H1 (cell line): ENCODE data around the gene TMEM51.

Experiments used
- CBX8 ChIP-seq: fragments of 300-800, 300-1000 bp; sonication (generic); IDR thresholded peaks from 2 replicates; pipeline ENCODE4 v1.7.1; 2016; ENCODE audit warnings: low read depth, low read length, borderline replicate concordance
- EZH2 ChIP-seq: fragments of 200-600 bp; sonication (generic); IDR thresholded peaks from 2 replicates; pipeline ENCODE4 v1.7.1; 2012; ENCODE audit warnings: low read depth, mild to moderate bottlenecking, moderate library complexity, low read length, inconsistent platforms; ENCODE audit not compliant: severe bottlenecking
- NRF1 ChIP-seq: IDR thresholded peaks from 2 replicates; pipeline ENCODE4 v1.6.1; 2011; ENCODE audit warnings: mild to moderate bottlenecking, low read depth, low read length, improper control_type of control experiment
- RFX5 ChIP-seq: IDR thresholded peaks from 2 replicates; pipeline ENCODE4 v1.6.1; 2011; ENCODE audit warnings: low read depth, low read length, improper control_type of control experiment, borderline replicate concordance
- SAP30 ChIP-seq: fragments of 300-600 bp; sonication (generic); IDR thresholded peaks from 2 replicates; pipeline ENCODE4 v1.7.1; 2012; ENCODE audit warnings: low read length, moderate library complexity, mild to moderate bottlenecking, inconsistent platforms; ENCODE audit not compliant: insufficient read depth, insufficient replicate concordance
- TF ChIP-seq, protein P1 (sequence below), 3 experiments: IDR thresholded peaks; 1 replicate in 2 of 3; 2 replicates in 1 of 3; pipeline versions ENCODE4 v1.5.1 to v1.6.1; 2011; ENCODE audit warnings: low read length in 3 of 3, mild to moderate bottlenecking in 3 of 3, inconsistent platforms in 2 of 3, low read depth in 1 of 3, moderate library complexity in 1 of 3; ENCODE audit not compliant: insufficient read depth in 1 of 3; ENCODE audit errors: control extremely low read depth in 1 of 3
- TF ChIP-seq, protein P2 (sequence below): fragments of 300-600 bp; sonication (generic); IDR thresholded peaks from 2 replicates; pipeline ENCODE4 v1.7.1; 2012; ENCODE audit warnings: low read length, moderate library complexity, mild to moderate bottlenecking, inconsistent platforms; ENCODE audit not compliant: insufficient replicate concordance

DNA sequence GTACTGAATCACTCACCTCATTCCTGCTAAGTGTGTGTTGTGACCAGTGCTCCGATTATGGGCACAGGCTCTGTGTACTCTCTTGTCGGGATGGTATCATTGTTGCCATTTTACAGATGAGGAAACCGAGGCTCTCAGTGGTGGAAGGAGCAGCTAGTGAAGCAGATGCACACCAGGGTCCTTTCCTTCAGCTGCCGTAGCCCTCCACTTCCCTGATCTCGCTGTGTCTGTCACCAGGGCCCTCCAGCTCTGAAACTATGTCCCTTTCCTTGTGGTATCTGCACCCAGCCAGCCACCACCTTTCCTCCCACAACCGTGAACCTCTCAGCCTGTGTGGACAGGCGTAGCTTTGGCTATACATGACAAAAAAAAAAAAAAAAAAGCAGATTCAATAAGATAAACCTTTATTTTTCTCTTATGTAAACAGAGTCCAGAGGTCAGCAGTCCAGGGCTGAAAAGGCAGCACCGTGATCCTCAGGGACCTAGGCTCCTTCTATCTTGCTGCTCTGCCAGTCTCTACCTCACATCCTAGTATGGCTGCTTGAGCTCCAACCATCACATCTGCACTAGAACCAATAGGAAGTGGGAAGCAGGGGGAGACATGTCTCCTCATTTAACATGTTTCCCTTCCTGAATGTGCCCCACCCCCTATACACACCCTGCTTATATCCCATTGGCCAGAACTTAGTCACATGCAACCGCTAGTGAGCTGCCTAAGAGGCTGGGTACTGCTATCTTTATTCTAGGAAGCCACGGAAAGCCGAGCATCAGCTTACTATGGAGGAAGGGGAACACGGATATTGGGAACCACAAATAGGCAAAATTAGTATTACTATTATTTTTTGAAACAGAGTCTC lies 44.3 kb downstream of the TMEM51 start:
- TF ChIP-seq, protein P1, sequence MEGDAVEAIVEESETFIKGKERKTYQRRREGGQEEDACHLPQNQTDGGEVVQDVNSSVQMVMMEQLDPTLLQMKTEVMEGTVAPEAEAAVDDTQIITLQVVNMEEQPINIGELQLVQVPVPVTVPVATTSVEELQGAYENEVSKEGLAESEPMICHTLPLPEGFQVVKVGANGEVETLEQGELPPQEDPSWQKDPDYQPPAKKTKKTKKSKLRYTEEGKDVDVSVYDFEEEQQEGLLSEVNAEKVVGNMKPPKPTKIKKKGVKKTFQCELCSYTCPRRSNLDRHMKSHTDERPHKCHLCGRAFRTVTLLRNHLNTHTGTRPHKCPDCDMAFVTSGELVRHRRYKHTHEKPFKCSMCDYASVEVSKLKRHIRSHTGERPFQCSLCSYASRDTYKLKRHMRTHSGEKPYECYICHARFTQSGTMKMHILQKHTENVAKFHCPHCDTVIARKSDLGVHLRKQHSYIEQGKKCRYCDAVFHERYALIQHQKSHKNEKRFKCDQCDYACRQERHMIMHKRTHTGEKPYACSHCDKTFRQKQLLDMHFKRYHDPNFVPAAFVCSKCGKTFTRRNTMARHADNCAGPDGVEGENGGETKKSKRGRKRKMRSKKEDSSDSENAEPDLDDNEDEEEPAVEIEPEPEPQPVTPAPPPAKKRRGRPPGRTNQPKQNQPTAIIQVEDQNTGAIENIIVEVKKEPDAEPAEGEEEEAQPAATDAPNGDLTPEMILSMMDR (IDR thresholded peaks at IDR 0.05; ENCODE audit: control extremely low read depth in 1 of 3, insufficient read depth in 1 of 3, low read depth in 1 of 3, low read length in 3 of 3) = no peak
- TF ChIP-seq, protein P2, sequence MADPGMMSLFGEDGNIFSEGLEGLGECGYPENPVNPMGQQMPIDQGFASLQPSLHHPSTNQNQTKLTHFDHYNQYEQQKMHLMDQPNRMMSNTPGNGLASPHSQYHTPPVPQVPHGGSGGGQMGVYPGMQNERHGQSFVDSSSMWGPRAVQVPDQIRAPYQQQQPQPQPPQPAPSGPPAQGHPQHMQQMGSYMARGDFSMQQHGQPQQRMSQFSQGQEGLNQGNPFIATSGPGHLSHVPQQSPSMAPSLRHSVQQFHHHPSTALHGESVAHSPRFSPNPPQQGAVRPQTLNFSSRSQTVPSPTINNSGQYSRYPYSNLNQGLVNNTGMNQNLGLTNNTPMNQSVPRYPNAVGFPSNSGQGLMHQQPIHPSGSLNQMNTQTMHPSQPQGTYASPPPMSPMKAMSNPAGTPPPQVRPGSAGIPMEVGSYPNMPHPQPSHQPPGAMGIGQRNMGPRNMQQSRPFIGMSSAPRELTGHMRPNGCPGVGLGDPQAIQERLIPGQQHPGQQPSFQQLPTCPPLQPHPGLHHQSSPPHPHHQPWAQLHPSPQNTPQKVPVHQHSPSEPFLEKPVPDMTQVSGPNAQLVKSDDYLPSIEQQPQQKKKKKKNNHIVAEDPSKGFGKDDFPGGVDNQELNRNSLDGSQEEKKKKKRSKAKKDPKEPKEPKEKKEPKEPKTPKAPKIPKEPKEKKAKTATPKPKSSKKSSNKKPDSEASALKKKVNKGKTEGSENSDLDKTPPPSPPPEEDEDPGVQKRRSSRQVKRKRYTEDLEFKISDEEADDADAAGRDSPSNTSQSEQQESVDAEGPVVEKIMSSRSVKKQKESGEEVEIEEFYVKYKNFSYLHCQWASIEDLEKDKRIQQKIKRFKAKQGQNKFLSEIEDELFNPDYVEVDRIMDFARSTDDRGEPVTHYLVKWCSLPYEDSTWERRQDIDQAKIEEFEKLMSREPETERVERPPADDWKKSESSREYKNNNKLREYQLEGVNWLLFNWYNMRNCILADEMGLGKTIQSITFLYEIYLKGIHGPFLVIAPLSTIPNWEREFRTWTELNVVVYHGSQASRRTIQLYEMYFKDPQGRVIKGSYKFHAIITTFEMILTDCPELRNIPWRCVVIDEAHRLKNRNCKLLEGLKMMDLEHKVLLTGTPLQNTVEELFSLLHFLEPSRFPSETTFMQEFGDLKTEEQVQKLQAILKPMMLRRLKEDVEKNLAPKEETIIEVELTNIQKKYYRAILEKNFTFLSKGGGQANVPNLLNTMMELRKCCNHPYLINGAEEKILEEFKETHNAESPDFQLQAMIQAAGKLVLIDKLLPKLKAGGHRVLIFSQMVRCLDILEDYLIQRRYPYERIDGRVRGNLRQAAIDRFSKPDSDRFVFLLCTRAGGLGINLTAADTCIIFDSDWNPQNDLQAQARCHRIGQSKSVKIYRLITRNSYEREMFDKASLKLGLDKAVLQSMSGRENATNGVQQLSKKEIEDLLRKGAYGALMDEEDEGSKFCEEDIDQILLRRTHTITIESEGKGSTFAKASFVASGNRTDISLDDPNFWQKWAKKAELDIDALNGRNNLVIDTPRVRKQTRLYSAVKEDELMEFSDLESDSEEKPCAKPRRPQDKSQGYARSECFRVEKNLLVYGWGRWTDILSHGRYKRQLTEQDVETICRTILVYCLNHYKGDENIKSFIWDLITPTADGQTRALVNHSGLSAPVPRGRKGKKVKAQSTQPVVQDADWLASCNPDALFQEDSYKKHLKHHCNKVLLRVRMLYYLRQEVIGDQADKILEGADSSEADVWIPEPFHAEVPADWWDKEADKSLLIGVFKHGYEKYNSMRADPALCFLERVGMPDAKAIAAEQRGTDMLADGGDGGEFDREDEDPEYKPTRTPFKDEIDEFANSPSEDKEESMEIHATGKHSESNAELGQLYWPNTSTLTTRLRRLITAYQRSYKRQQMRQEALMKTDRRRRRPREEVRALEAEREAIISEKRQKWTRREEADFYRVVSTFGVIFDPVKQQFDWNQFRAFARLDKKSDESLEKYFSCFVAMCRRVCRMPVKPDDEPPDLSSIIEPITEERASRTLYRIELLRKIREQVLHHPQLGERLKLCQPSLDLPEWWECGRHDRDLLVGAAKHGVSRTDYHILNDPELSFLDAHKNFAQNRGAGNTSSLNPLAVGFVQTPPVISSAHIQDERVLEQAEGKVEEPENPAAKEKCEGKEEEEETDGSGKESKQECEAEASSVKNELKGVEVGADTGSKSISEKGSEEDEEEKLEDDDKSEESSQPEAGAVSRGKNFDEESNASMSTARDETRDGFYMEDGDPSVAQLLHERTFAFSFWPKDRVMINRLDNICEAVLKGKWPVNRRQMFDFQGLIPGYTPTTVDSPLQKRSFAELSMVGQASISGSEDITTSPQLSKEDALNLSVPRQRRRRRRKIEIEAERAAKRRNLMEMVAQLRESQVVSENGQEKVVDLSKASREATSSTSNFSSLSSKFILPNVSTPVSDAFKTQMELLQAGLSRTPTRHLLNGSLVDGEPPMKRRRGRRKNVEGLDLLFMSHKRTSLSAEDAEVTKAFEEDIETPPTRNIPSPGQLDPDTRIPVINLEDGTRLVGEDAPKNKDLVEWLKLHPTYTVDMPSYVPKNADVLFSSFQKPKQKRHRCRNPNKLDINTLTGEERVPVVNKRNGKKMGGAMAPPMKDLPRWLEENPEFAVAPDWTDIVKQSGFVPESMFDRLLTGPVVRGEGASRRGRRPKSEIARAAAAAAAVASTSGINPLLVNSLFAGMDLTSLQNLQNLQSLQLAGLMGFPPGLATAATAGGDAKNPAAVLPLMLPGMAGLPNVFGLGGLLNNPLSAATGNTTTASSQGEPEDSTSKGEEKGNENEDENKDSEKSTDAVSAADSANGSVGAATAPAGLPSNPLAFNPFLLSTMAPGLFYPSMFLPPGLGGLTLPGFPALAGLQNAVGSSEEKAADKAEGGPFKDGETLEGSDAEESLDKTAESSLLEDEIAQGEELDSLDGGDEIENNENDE = no peak
- TF ChIP-seq CBX8 = no peak
- no peak for TF ChIP-seq NRF1
- TF ChIP-seq EZH2 = no peak
- TF ChIP-seq RFX5 = no peak
- no peak for TF ChIP-seq SAP30
